ENCODE data around the gene OR8G5.

OR8G5 gene

DNA sequence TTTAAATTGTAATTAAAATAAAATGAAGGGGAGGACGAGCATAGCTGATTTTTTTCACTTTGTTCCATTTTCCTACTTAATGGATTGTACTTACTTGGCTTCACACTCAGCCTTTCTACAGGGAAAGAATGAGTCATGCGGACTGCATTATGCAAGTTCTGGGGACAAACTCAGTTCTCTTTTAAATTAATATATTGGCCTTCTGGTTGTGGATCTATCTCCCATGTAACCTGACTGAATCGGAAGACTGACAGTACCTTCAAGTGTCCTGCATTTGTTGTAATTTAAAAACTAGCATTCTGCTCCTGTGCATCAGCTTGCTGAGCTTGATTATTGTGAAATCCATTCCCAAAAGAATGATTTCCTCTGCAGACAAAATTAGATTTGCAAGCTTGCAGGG lies 45.4 kb downstream of the OR8G5 start:
- Mint-ChIP-seq H3K9me3 (no peaks in the 10 kb centered on the region), H3K27me3 (no peaks in the 10 kb centered on the region), H3K36me3 (ENCODE audit: insufficient read depth) (no peaks in the 10 kb centered on the region), H3K4me1 (no peaks in the 10 kb centered on the region), H3K27ac (ENCODE audit: low read depth) (no peak overlapping the region), H3K4me3 (no peak overlapping the region)
- ATAC-seq (replicated peaks; ENCODE audit: extremely low read depth, poor library complexity, severe bottlenecking) (no peak), DNase-seq (ENCODE audit: low spot score in 2 of 2) (no peak)

DNA sequence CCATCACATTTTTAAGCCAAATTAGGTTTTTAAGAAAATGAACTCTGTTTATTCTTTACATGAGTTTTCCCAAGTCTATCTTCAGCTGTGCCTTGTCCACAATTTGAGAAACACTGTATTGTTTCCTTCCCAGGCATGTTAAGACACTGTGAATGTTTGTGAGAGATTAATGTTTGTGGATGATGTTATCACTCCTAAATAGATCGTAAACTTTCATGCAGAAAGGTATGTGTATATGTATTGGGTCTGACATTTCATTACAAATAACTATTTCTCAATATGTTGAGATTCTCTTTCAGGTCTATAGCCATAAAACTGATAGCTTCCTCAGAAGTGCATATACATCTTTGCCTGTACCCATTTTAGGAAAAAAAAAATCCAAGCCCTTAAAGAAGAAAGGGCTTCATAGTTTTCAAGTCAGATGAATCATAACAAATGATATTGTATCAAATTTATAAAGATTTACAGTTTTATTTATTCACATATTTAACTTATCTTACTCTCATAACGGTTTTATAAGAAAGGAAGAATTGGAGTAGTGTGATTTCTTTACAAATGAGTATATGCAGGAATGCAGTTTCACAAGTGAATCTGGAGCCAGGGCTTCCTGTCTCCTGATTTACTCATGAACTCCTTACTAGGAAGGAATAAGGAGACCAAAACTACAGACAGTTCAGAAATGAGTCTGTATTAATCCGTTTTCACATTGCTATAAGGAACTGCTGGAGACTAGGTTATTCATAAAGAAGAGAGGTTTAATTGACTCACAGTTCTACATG lies 46.4 kb downstream of the OR8G5 start:
- H3K4me1 Mint-ChIP-seq = no peaks in the 10 kb centered on the region
- no peak for DNase-seq (ENCODE audit: low spot score in 2 of 2)
- H3K36me3 Mint-ChIP-seq (ENCODE audit: insufficient read depth) = no peaks in the 10 kb centered on the region
- no peaks in the 10 kb centered on the region for H3K9me3 Mint-ChIP-seq
- H3K27me3 Mint-ChIP-seq = no peaks in the 10 kb centered on the region
- no peak for ATAC-seq (replicated peaks; ENCODE audit: extremely low read depth, poor library complexity, severe bottlenecking)
- no peak overlapping the region for H3K4me3 Mint-ChIP-seq
- no peak overlapping the region for H3K27ac Mint-ChIP-seq (ENCODE audit: low read depth)

GRCh38 chr11:124307093-124307492 lies 50.9 kb downstream of the OR8G5 start:
- ATAC-seq (replicated peaks; ENCODE audit: extremely low read depth, poor library complexity, severe bottlenecking) (no peak), DNase-seq (ENCODE audit: low spot score in 2 of 2) (no peak)
- Mint-ChIP-seq H3K9me3 (peaks cover 7% of the 10 kb centered on the region), H3K27me3 (no peaks in the 10 kb centered on the region), H3K27ac (ENCODE audit: low read depth) (no peak overlapping the region), H3K4me3 (no peak overlapping the region), H3K36me3 (ENCODE audit: insufficient read depth) (no peaks in the 10 kb centered on the region), H3K4me1 (no peaks in the 10 kb centered on the region)

- no peak overlapping the region for H3K4me3 Mint-ChIP-seq
- ATAC-seq (replicated peaks; ENCODE audit: extremely low read depth, poor library complexity, severe bottlenecking) (no peak), DNase-seq (ENCODE audit: low spot score in 2 of 2) (no peak)
- H3K27ac Mint-ChIP-seq (ENCODE audit: low read depth) = no peak overlapping the region
- no peaks in the 10 kb centered on the region for H3K36me3 Mint-ChIP-seq (ENCODE audit: insufficient read depth)
- H3K9me3 Mint-ChIP-seq = peaks cover 7% of the 10 kb centered on the region
- no peaks in the 10 kb centered on the region for H3K4me1 Mint-ChIP-seq
- no peaks in the 10 kb centered on the region for H3K27me3 Mint-ChIP-seq
Observed at GRCh38 chr11:124310721-124311120, 54.5 kb downstream of the OR8G5 start.

DNA sequence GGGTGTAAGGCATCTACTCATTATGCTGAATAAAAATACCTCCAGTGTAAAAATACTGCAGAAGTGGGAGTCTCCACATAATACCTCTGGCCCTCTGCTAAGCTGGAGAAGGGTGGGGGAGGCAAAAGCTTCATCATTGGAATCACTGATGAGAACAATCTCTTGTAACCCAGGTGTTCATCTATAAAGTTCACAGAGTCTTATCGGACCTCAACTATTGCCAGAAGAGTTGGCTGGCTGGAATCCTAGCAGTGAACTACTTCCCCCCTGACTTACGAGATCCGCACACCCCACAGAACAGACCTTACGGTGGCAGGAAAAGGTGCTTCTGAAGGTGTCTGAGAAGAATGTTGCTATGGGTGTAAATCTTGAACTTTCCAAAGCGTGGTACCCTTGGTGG lies 55.1 kb downstream of the OR8G5 start:
- Mint-ChIP-seq H3K27ac (ENCODE audit: low read depth) (no peak overlapping the region), H3K4me3 (no peak overlapping the region), H3K4me1 (no peaks in the 10 kb centered on the region), H3K27me3 (no peaks in the 10 kb centered on the region), H3K9me3 (peaks cover 7% of the 10 kb centered on the region), H3K36me3 (ENCODE audit: insufficient read depth) (no peaks in the 10 kb centered on the region)
- ATAC-seq (replicated peaks; ENCODE audit: extremely low read depth, poor library complexity, severe bottlenecking) = no peak
- DNase-seq (ENCODE audit: low spot score in 2 of 2) = no peak

DNA sequence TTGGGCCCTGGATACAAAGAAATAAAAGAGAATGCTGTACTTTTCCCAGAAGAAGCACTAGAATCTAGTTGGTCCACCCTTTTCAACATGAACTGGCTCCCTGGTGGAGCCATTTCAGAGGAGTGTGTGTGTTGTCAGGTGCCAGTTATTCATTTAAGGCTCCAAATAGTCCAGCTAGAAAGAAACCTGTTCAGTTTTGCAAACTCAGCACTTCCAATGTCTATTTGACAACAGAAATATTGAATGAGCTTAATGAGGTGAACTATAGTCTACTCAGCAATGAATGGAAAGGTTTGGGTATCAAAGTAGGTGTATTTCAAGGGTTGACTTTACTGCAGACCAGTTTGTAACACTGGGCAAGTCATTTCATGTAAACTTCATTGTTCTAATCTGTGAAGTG lies 55.5 kb downstream of the OR8G5 start:
- H3K36me3 Mint-ChIP-seq (ENCODE audit: insufficient read depth) = no peaks in the 10 kb centered on the region
- H3K27ac Mint-ChIP-seq (ENCODE audit: low read depth) = no peak overlapping the region
- H3K4me1 Mint-ChIP-seq = no peaks in the 10 kb centered on the region
- H3K9me3 Mint-ChIP-seq = peaks cover 7% of the 10 kb centered on the region
- no peak overlapping the region for H3K4me3 Mint-ChIP-seq
- no peak for DNase-seq (ENCODE audit: low spot score in 2 of 2)
- H3K27me3 Mint-ChIP-seq = no peaks in the 10 kb centered on the region
- ATAC-seq (replicated peaks; ENCODE audit: extremely low read depth, poor library complexity, severe bottlenecking) = no peak

GRCh38 chr11:124313131-124313530 lies 57.0 kb downstream of the OR8G5 start:
- H3K36me3 Mint-ChIP-seq (ENCODE audit: insufficient read depth) = no peaks in the 10 kb centered on the region
- peaks cover 7% of the 10 kb centered on the region for H3K9me3 Mint-ChIP-seq
- ATAC-seq (replicated peaks; ENCODE audit: extremely low read depth, poor library complexity, severe bottlenecking) = no peak
- H3K4me3 Mint-ChIP-seq = no peak overlapping the region
- no peak for DNase-seq (ENCODE audit: low spot score in 2 of 2)
- H3K4me1 Mint-ChIP-seq = no peaks in the 10 kb centered on the region
- H3K27me3 Mint-ChIP-seq = no peaks in the 10 kb centered on the region
- H3K27ac Mint-ChIP-seq (ENCODE audit: low read depth) = no peak overlapping the region

- Mint-ChIP-seq H3K4me3 (no peak within 1 kb of the TSS), H3K36me3 (ENCODE audit: insufficient read depth) (no peaks in the 10 kb centered on the region), H3K4me1 (no peaks in the 10 kb centered on the region), H3K9me3 (peaks cover 7% of the 10 kb centered on the region), H3K27ac (ENCODE audit: low read depth) (no peak within 1 kb of the TSS), H3K27me3 (no peaks in the 10 kb centered on the region)
- ATAC-seq (replicated peaks; ENCODE audit: extremely low read depth, poor library complexity, severe bottlenecking) (no peak), DNase-seq (ENCODE audit: low spot score in 2 of 2) (no peak)
Observed at GRCh38 chr11:124313849-124314248, 57.7 kb downstream of the OR8G5 start, which contains the start of gene OR8D1. Gene OR8D1 (minus strand): TSS chr11:124313949. CDS start chr11:124310766, 3,183 bp downstream.

- DNase-seq (ENCODE audit: low spot score in 2 of 2) = no peak
- Mint-ChIP-seq H3K27me3 (no peaks in the 10 kb centered on the region), H3K9me3 (peaks cover 10% of the 10 kb centered on the region), H3K4me1 (no peaks in the 10 kb centered on the region), H3K27ac (ENCODE audit: low read depth) (no peak overlapping the region), H3K4me3 (no peak overlapping the region), H3K36me3 (ENCODE audit: insufficient read depth) (no peaks in the 10 kb centered on the region)
- ATAC-seq (replicated peaks; ENCODE audit: extremely low read depth, poor library complexity, severe bottlenecking) = no peak
Observed at GRCh38 chr11:124315052-124315451, 58.9 kb downstream of the OR8G5 start.

Measured in central memory CD8-positive, alpha-beta T cell (primary cell).